ENCODE measurements around the gene TRAF3.

The TRAF3 gene

GRCh38 chr14:102943454-102943853 is 166.2 kb downstream of the TRAF3 start:
- no peak for DNase-seq
- H2BK120ac ChIP-seq (ENCODE audit: insufficient read depth, low read length, poor library complexity), result no peak overlapping the region
- H4K12ac ChIP-seq (ENCODE audit: low read depth, low read length), result no peak overlapping the region
- H3K4me2 ChIP-seq (ENCODE audit: low read length), result no peak overlapping the region
- no peak overlapping the region for H3K27ac ChIP-seq (ENCODE audit: low read depth, low read length)
- no peaks in the 10 kb centered on the region for H3K79me2 ChIP-seq (ENCODE audit: control insufficient read depth, insufficient read depth, low read length, poor library complexity)
- no peak overlapping the region for H3K4me3 ChIP-seq (ENCODE audit: low read depth, low read length)
- no peaks in the 10 kb centered on the region for H3K4me1 ChIP-seq (ENCODE audit: control insufficient read depth in 1 of 2, insufficient read depth in 2 of 2, low read length in 2 of 2)
- peaks cover 2% of the 10 kb centered on the region for H3K9me3 ChIP-seq (ENCODE audit: insufficient read depth, low read depth, low read length)
- H4K91ac ChIP-seq (ENCODE audit: low read depth, low read length), result no peak overlapping the region
- no peak overlapping the region for H2BK5ac ChIP-seq (ENCODE audit: low read depth, low read length, poor library complexity)
- H3K79me1 ChIP-seq (ENCODE audit: low read length), result no peaks in the 10 kb centered on the region
- H2AFZ ChIP-seq (ENCODE audit: insufficient read depth, low read length, poor library complexity), result no peak overlapping the region
- no peak overlapping the region for H3K9ac ChIP-seq (ENCODE audit: low read length)
- peaks cover 79 to 82% of the 10 kb centered on the region in 2 experiments for H3K36me3 ChIP-seq (ENCODE audit: control insufficient read depth in 1 of 2, insufficient read depth in 2 of 2, low read length in 2 of 2)
- no peak overlapping the region for H3K18ac ChIP-seq (ENCODE audit: low read length)
- H3K23ac ChIP-seq (ENCODE audit: low read length), result no peak overlapping the region
- no CpG with 5 or more reads among the region's 16 CpGs for WGBS (ENCODE audit: extremely low coverage, insufficient coverage, insufficient read length)
- no peak overlapping the region for H3K4ac ChIP-seq (ENCODE audit: low read depth, low read length)
- no peak overlapping the region for H4K8ac ChIP-seq (ENCODE audit: low read depth, low read length)
- H3K14ac ChIP-seq (ENCODE audit: low read length), result no peak overlapping the region
- H2AK5ac ChIP-seq (ENCODE audit: low read length), result no peak overlapping the region
- no peak overlapping the region for H2BK12ac ChIP-seq (ENCODE audit: low read length)
- no peaks in the 10 kb centered on the region for H3K27me3 ChIP-seq (ENCODE audit: insufficient read depth, low read length)

GRCh38 chr14:102943979-102944378 is 166.7 kb downstream of the TRAF3 start:
- H3K23ac ChIP-seq (ENCODE audit: low read length), result no peak overlapping the region
- DNase-seq, result no peak
- H3K9me3 ChIP-seq (ENCODE audit: insufficient read depth, low read depth, low read length), result peaks cover 2% of the 10 kb centered on the region
- H3K9ac ChIP-seq (ENCODE audit: low read length), result no peak overlapping the region
- H2AK5ac ChIP-seq (ENCODE audit: low read length), result no peak overlapping the region
- H4K12ac ChIP-seq (ENCODE audit: low read depth, low read length), result no peak overlapping the region
- H3K14ac ChIP-seq (ENCODE audit: low read length), result no peak overlapping the region
- no peak overlapping the region for H2AFZ ChIP-seq (ENCODE audit: insufficient read depth, low read length, poor library complexity)
- no peaks in the 10 kb centered on the region for H3K27me3 ChIP-seq (ENCODE audit: insufficient read depth, low read length)
- H2BK120ac ChIP-seq (ENCODE audit: insufficient read depth, low read length, poor library complexity), result no peak overlapping the region
- H4K8ac ChIP-seq (ENCODE audit: low read depth, low read length), result no peak overlapping the region
- H3K4me1 ChIP-seq (ENCODE audit: control insufficient read depth in 1 of 2, insufficient read depth in 2 of 2, low read length in 2 of 2), result no peaks in the 10 kb centered on the region
- no peak overlapping the region for H2BK5ac ChIP-seq (ENCODE audit: low read depth, low read length, poor library complexity)
- H3K4ac ChIP-seq (ENCODE audit: low read depth, low read length), result no peak overlapping the region
- no peak overlapping the region for H3K4me2 ChIP-seq (ENCODE audit: low read length)
- WGBS (ENCODE audit: extremely low coverage, insufficient coverage, insufficient read length), result no CpG with 5 or more reads among the region's 15 CpGs
- no peaks in the 10 kb centered on the region for H3K79me2 ChIP-seq (ENCODE audit: control insufficient read depth, insufficient read depth, low read length, poor library complexity)
- H3K4me3 ChIP-seq (ENCODE audit: low read depth, low read length), result no peak overlapping the region
- H3K18ac ChIP-seq (ENCODE audit: low read length), result no peak overlapping the region
- no peak overlapping the region for H4K91ac ChIP-seq (ENCODE audit: low read depth, low read length)
- H3K79me1 ChIP-seq (ENCODE audit: low read length), result no peaks in the 10 kb centered on the region
- H3K36me3 ChIP-seq (ENCODE audit: control insufficient read depth in 1 of 2, insufficient read depth in 2 of 2, low read length in 2 of 2), result peaks cover 83 to 86% of the 10 kb centered on the region in 2 experiments
- H3K27ac ChIP-seq (ENCODE audit: low read depth, low read length), result no peak overlapping the region
- no peak overlapping the region for H2BK12ac ChIP-seq (ENCODE audit: low read length)

- Histone ChIP-seq H3K4me2 (ENCODE audit: low read length) (no peak overlapping the region), H3K4me3 (ENCODE audit: low read depth, low read length) (no peak overlapping the region), H2AK5ac (ENCODE audit: low read length) (no peak overlapping the region), H3K9me3 (ENCODE audit: insufficient read depth, low read depth, low read length) (no peaks in the 10 kb centered on the region), H3K4ac (ENCODE audit: low read depth, low read length) (no peak overlapping the region), H2BK5ac (ENCODE audit: low read depth, low read length, poor library complexity) (no peak overlapping the region), H2BK120ac (ENCODE audit: insufficient read depth, low read length, poor library complexity) (no peak overlapping the region), H3K14ac (ENCODE audit: low read length) (no peak overlapping the region), H4K8ac (ENCODE audit: low read depth, low read length) (no peak overlapping the region), H3K79me2 (ENCODE audit: control insufficient read depth, insufficient read depth, low read length, poor library complexity) (no peaks in the 10 kb centered on the region), H3K36me3 (ENCODE audit: control insufficient read depth in 1 of 2, insufficient read depth in 2 of 2, low read length in 2 of 2) (peaks cover 83 to 86% of the 10 kb centered on the region in 2 experiments), H2AFZ (ENCODE audit: insufficient read depth, low read length, poor library complexity) (no peak overlapping the region), H4K12ac (ENCODE audit: low read depth, low read length) (no peak overlapping the region), H2BK12ac (ENCODE audit: low read length) (no peak overlapping the region), H3K27ac (ENCODE audit: low read depth, low read length) (no peak overlapping the region), H3K9ac (ENCODE audit: low read length) (no peak overlapping the region), H3K27me3 (ENCODE audit: insufficient read depth, low read length) (no peaks in the 10 kb centered on the region), H4K91ac (ENCODE audit: low read depth, low read length) (no peak overlapping the region), H3K23ac (ENCODE audit: low read length) (no peak overlapping the region), H3K18ac (ENCODE audit: low read length) (no peak overlapping the region), H3K4me1 (ENCODE audit: control insufficient read depth in 1 of 2, insufficient read depth in 2 of 2, low read length in 2 of 2) (no peaks in the 10 kb centered on the region), H3K79me1 (ENCODE audit: low read length) (no peaks in the 10 kb centered on the region)
- WGBS (ENCODE audit: extremely low coverage, insufficient coverage, insufficient read length), result no CpG with 5 or more reads among the region's 36 CpGs
- DNase-seq, result no peak
Observed at GRCh38 chr14:102944448-102945330, 167.4 kb downstream of the TRAF3 start.

GRCh38 chr14:102945346-102946130 is 168.3 kb downstream of the TRAF3 start:
- no peak overlapping the region for H2BK5ac ChIP-seq (ENCODE audit: low read depth, low read length, poor library complexity)
- no peak overlapping the region for H2BK12ac ChIP-seq (ENCODE audit: low read length)
- DNase-seq, result no peak
- no peak overlapping the region for H3K4ac ChIP-seq (ENCODE audit: low read depth, low read length)
- H4K91ac ChIP-seq (ENCODE audit: low read depth, low read length), result no peak overlapping the region
- H3K79me2 ChIP-seq (ENCODE audit: control insufficient read depth, insufficient read depth, low read length, poor library complexity), result no peaks in the 10 kb centered on the region
- no peak overlapping the region for H3K4me2 ChIP-seq (ENCODE audit: low read length)
- no peak overlapping the region for H3K23ac ChIP-seq (ENCODE audit: low read length)
- no peak overlapping the region for H2AFZ ChIP-seq (ENCODE audit: insufficient read depth, low read length, poor library complexity)
- WGBS (ENCODE audit: extremely low coverage, insufficient coverage, insufficient read length), result no CpG with 5 or more reads among the region's 29 CpGs
- H3K27me3 ChIP-seq (ENCODE audit: insufficient read depth, low read length), result no peaks in the 10 kb centered on the region
- no peak overlapping the region for H3K27ac ChIP-seq (ENCODE audit: low read depth, low read length)
- H3K18ac ChIP-seq (ENCODE audit: low read length), result no peak overlapping the region
- H3K4me1 ChIP-seq (ENCODE audit: control insufficient read depth in 1 of 2, insufficient read depth in 2 of 2, low read length in 2 of 2), result no peaks in the 10 kb centered on the region
- H2BK120ac ChIP-seq (ENCODE audit: insufficient read depth, low read length, poor library complexity), result no peak overlapping the region
- no peak overlapping the region for H3K4me3 ChIP-seq (ENCODE audit: low read depth, low read length)
- no peak overlapping the region for H3K9ac ChIP-seq (ENCODE audit: low read length)
- peaks cover 85 to 88% of the 10 kb centered on the region in 2 experiments for H3K36me3 ChIP-seq (ENCODE audit: control insufficient read depth in 1 of 2, insufficient read depth in 2 of 2, low read length in 2 of 2)
- no peaks in the 10 kb centered on the region for H3K9me3 ChIP-seq (ENCODE audit: insufficient read depth, low read depth, low read length)
- no peak overlapping the region for H4K12ac ChIP-seq (ENCODE audit: low read depth, low read length)
- H3K14ac ChIP-seq (ENCODE audit: low read length), result no peak overlapping the region
- no peak overlapping the region for H2AK5ac ChIP-seq (ENCODE audit: low read length)
- H3K79me1 ChIP-seq (ENCODE audit: low read length), result no peaks in the 10 kb centered on the region
- H4K8ac ChIP-seq (ENCODE audit: low read depth, low read length), result no peak overlapping the region
